GM10266 (cell line): Measurements from ENCODE around the gene TYK2.

Experiments used
- DNase-seq: peaks from one replicate; pipeline ENCODE4 v3.0.0; 2012; ENCODE audit errors: extremely low spot score
- CTCF ChIP-seq: IDR thresholded peaks from 2 replicates; pipeline ENCODE4 v1.5.1; 2012; ENCODE audit warnings: mild to moderate bottlenecking, low read depth; ENCODE audit not compliant: control insufficient read depth, insufficient read depth; ENCODE audit errors: missing control alignments

TYK2 gene

GRCh38 chr19:10395917-10396316 lies 15.5 kb upstream of the TYK2 start:
- TF ChIP-seq CTCF, result no peak
- no peak for DNase-seq

- DNase-seq, result no peak
- no peak for TF ChIP-seq CTCF
Measured at GRCh38 chr19:10395436-10395835, 15.1 kb upstream of the TYK2 start.

GRCh38 chr19:10395003-10395402 lies 14.6 kb upstream of the TYK2 start:
- no peak for TF ChIP-seq CTCF
- DNase-seq, result peak; percentile 10

GRCh38 chr19:10393137-10393536 lies 12.8 kb upstream of the TYK2 start:
- no peak for TF ChIP-seq CTCF
- no peak for DNase-seq

GRCh38 chr19:10392120-10392519 lies 11.7 kb upstream of the TYK2 start:
- DNase-seq, result no peak
- TF ChIP-seq CTCF, result no peak

GRCh38 chr19:10390652-10391286 lies 10.4 kb upstream of the TYK2 start:
- peak; percentile 76 for DNase-seq

More at GRCh38 chr19:10390652-10391286, 10.4 kb upstream of the TYK2 start:
- TF ChIP-seq CTCF, result peak; percentile 85
